Measurements from ENCODE around the gene BTBD16.

- TF ChIP-seq CTCF (IDR thresholded peaks at IDR 0.05) (no peak), EP300 (IDR thresholded peaks at IDR 0.05; ENCODE audit: low read depth) (no peak), POLR2AphosphoS5 (IDR thresholded peaks at IDR 0.05) (no peak), POLR2A (IDR thresholded peaks at IDR 0.05) (no peak)
These were observed 55.7 kb downstream of the BTBD16 start for GRCh38 chr10:122326806-122327205.

All from transverse colon (tissue), 4 donors.